Measurements from ENCODE around the gene DMAC2.
A peak's percentile ranks its signal among the peaks of the same experiment; 100 is the strongest.
"Not testable (repeated sequence)": the region's sequence is repeated elsewhere in the genome, so short reads cannot be mapped to it uniquely, and the experiment has no call there.

The DMAC2 gene

DNA sequence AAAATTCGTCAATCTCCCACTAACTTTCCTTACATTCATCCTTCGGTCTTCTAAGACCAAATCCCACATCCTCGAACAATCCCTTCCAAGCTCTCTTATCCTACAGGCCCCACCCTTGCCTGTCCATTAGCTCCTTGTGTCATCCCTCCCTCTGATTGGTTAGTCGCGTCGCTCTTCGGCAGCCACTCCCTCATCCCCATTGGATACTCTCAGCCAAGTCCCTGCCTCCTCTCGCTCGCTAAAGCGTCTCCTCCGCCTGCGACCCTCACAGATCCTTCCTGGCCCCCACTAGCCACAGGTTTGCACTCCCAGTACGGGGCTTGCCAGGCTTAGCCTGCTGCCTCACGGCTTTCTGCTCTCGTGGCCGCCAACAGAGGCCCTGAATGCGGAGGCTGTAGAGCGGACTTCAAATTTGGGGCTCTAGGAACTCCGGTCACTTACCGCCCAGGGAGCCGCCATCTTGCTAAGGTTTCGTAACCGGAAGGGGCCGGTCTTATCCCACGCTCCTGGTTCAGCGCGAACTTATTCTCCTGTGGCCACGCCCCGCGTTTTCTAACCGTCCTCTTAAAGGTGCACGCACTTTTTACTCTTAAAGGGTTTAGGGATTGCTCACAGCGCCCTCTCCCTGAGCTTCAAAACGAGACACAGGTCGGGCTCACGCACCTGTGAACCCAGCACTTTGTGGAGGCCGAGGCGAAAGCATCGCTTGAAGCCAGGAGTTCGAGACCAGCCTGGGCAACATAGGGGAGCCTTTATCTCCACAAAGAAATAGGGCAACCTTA lies at the start of gene DMAC2:
Gene DMAC2, minus strand, starts transcription at position 472 of the 782 bp plus-strand sequence. Its CDS starts 13 bp downstream, at position 459.
- H3K9me2 ChIP-seq (ENCODE audit: low read depth, low read length) = no peaks in the 10 kb centered on the region
- H3K4me1 ChIP-seq (ENCODE audit: insufficient read depth, low read length, severe bottlenecking) = peaks cover 10% of the 10 kb centered on the region
- H3K79me2 ChIP-seq (ENCODE audit: insufficient read depth, low read length) = peaks cover 6% of the 10 kb centered on the region; the same call in 1 of the 2 replicates
- no peaks in the 10 kb centered on the region for H3F3A ChIP-seq (ENCODE audit: insufficient read depth, low read length)
- H3K4me2 ChIP-seq (ENCODE audit: low read length) = peak within 1 kb of the TSS; percentile 83
- no peaks in the 10 kb centered on the region for H3K9me3 ChIP-seq (ENCODE audit: low read length)
- peak within 1 kb of the TSS; percentile 69 for H3K4me3 ChIP-seq (ENCODE audit: low read depth, low read length, poor library complexity, severe bottlenecking)
- H3K27ac ChIP-seq (ENCODE audit: low read depth, low read length, poor library complexity, severe bottlenecking) = peak within 1 kb of the TSS; percentile 65
- H3K27me3 ChIP-seq (ENCODE audit: insufficient read depth, low read length) = no peaks in the 10 kb centered on the region
- no peak within 1 kb of the TSS for H2AFZ ChIP-seq (ENCODE audit: low read length)
- peak within 1 kb of the TSS; percentile 69 for H3K9ac ChIP-seq (ENCODE audit: low read length)
- TF ChIP-seq CTCF (IDR thresholded peaks at IDR 0.05; ENCODE audit: low read length) (peak; percentile 77), EZH2 (IDR thresholded peaks at IDR 0.05; ENCODE audit: borderline replicate concordance, low read length) (no peak)
- peaks cover 5% of the 10 kb centered on the region; the same call in 1 of the 2 replicates for H3K36me3 ChIP-seq (ENCODE audit: insufficient read depth, low read length)
- H4K20me1 ChIP-seq (ENCODE audit: insufficient read depth, low read length) = no peaks in the 10 kb centered on the region

GRCh38 chr19:41486953-41487352 lies 47.2 kb upstream of the DMAC2 start:
- not testable (repeated sequence) for H2AFZ ChIP-seq (ENCODE audit: low read length); H3K9me2 ChIP-seq (ENCODE audit: low read depth, low read length); H3K27me3 ChIP-seq (ENCODE audit: insufficient read depth, low read length); H3K36me3 ChIP-seq (ENCODE audit: insufficient read depth, low read length); H3K9me3 ChIP-seq (ENCODE audit: low read length); H3K4me1 ChIP-seq (ENCODE audit: insufficient read depth, low read length, severe bottlenecking); H3K9ac ChIP-seq (ENCODE audit: low read length); H3F3A ChIP-seq (ENCODE audit: insufficient read depth, low read length); H4K20me1 ChIP-seq (ENCODE audit: insufficient read depth, low read length); H3K79me2 ChIP-seq (ENCODE audit: insufficient read depth, low read length); H3K4me2 ChIP-seq (ENCODE audit: low read length); H3K27ac ChIP-seq (ENCODE audit: low read depth, low read length, poor library complexity, severe bottlenecking); H3K4me3 ChIP-seq (ENCODE audit: low read depth, low read length, poor library complexity, severe bottlenecking)

- no peak for TF ChIP-seq CTCF (IDR thresholded peaks at IDR 0.05; ENCODE audit: low read length)
- no peak for TF ChIP-seq EZH2 (IDR thresholded peaks at IDR 0.05; ENCODE audit: borderline replicate concordance, low read length)
- Histone ChIP-seq H3K27me3 (ENCODE audit: insufficient read depth, low read length) (peaks cover 7% of the 10 kb centered on the region; the same call in 1 of the 2 replicates), H3K36me3 (ENCODE audit: insufficient read depth, low read length) (no peaks in the 10 kb centered on the region), H3K4me1 (ENCODE audit: insufficient read depth, low read length, severe bottlenecking) (no peaks in the 10 kb centered on the region), H3K27ac (ENCODE audit: low read depth, low read length, poor library complexity, severe bottlenecking) (no peak overlapping the region), H2AFZ (ENCODE audit: low read length) (no peak overlapping the region), H3K9me3 (ENCODE audit: low read length) (no peaks in the 10 kb centered on the region), H3K9ac (ENCODE audit: low read length) (no peak overlapping the region), H3K4me3 (ENCODE audit: low read depth, low read length, poor library complexity, severe bottlenecking) (no peak overlapping the region), H4K20me1 (ENCODE audit: insufficient read depth, low read length) (no peaks in the 10 kb centered on the region), H3F3A (ENCODE audit: insufficient read depth, low read length) (no peaks in the 10 kb centered on the region), H3K79me2 (ENCODE audit: insufficient read depth, low read length) (no peaks in the 10 kb centered on the region), H3K9me2 (ENCODE audit: low read depth, low read length) (no peaks in the 10 kb centered on the region), H3K4me2 (ENCODE audit: low read length) (no peak overlapping the region)
Observed at GRCh38 chr19:41484822-41485221, 45.1 kb upstream of the DMAC2 start.

DNA sequence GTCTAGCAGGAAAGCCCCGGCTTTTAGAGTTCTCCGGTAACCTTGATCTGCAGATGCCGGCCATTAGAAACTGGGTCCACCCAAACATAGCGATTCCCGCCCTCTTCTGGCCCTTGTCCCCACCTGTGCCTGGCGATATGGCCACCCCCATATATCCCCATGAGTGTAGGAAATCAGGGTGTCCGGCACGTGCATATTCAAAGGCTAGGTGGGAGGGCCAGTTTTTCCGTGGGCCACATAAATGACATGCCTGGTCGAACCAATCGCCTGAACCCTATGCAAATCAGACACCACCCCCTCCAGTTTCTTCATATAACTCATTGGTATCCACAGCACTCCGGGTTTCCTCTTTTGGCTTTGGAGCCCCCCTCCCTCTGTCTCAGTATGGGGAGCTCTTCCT lies 40.6 kb upstream of the DMAC2 start:
- Histone ChIP-seq H3K9ac (ENCODE audit: low read length) (no peak overlapping the region), H3K36me3 (ENCODE audit: insufficient read depth, low read length) (no peaks in the 10 kb centered on the region), H3K4me2 (ENCODE audit: low read length) (peak overlapping the region; percentile 32; the same call in 1 of the 2 replicates), H3K4me1 (ENCODE audit: insufficient read depth, low read length, severe bottlenecking) (no peaks in the 10 kb centered on the region), H3K79me2 (ENCODE audit: insufficient read depth, low read length) (no peaks in the 10 kb centered on the region), H3K9me2 (ENCODE audit: low read depth, low read length) (no peaks in the 10 kb centered on the region), H3K27ac (ENCODE audit: low read depth, low read length, poor library complexity, severe bottlenecking) (no peak overlapping the region), H3K9me3 (ENCODE audit: low read length) (no peaks in the 10 kb centered on the region), H2AFZ (ENCODE audit: low read length) (no peak overlapping the region), H3K4me3 (ENCODE audit: low read depth, low read length, poor library complexity, severe bottlenecking) (no peak overlapping the region), H3F3A (ENCODE audit: insufficient read depth, low read length) (no peaks in the 10 kb centered on the region), H3K27me3 (ENCODE audit: insufficient read depth, low read length) (peaks cover 10% of the 10 kb centered on the region), H4K20me1 (ENCODE audit: insufficient read depth, low read length) (no peaks in the 10 kb centered on the region)
- TF ChIP-seq CTCF (IDR thresholded peaks at IDR 0.05; ENCODE audit: low read length) (no peak), EZH2 (IDR thresholded peaks at IDR 0.05; ENCODE audit: borderline replicate concordance, low read length) (no peak)

All from OCI-LY1 (cell line).